ENCODE measurements around the gene ZNF784.

Gene ZNF784

DNA sequence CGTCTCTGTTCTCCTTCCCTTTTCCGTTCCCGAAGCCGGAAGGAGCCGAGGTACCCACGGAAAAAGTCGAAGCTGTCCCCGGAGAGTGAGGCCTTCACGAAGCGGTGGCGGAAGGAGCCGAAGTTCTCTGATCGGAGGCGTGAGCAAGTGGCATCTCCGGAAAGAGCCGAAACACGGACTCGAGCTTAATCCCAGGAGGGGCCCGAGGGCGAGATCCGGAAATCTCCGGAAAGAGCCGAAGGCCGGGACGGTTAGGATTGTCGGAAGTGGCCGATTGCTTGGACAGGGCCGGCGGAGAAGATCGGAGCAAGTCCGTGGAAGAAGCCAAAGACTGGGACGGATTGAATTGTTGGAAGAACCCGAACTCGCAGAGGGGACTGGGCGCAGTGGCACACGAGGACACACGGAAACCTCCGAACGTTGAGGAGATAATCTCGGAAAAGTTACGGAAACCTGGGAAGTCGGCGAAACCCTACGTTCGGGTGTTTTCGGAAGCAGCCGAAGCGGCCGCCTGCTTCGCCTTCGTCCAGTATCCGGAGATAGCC lies 30.0 kb upstream of the ZNF784 start:
- peaks cover 45% of the 10 kb centered on the region for H3K4me1 Mint-ChIP-seq

DNA sequence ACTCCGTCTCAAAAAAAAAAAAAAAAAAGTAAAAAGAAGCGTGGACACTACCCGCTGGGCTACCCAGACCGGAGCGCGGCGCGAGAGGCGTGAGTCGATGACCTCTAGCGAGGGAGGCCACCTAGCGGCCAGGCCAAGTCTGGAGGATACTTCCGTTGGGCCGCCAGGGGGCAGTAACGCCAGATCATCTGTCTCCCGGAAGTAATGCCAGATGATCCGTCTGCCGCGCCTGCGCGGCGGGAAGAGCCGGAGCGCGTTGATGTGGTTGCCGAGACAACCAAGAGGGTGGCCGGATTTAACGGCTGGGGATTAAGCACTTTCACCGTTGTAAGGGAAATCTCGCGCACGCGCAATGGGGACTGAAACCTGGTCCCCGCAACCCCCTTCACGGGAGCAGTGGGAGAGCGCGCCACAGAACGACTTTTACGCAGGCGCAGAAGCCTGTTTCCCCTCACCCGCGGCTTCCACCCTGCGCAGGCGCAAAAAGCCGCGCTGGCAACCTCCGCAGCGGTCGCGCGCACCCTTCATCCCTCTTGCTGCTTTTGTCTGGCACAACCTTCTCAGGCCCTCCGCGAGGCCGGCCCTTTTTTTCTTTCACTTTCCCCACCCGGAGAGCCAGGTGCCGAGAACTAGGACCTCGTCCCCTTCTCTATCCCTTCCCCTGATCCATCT lies 29.4 kb upstream of the ZNF784 start:
- Mint-ChIP-seq H3K4me3 (peak overlapping the region; percentile 95), H3K9me3 (no peaks in the 10 kb centered on the region), H3K36me3 (ENCODE audit: insufficient read depth) (peaks cover 24% of the 10 kb centered on the region), H3K27me3 (peaks cover 14% of the 10 kb centered on the region), H3K4me1 (peaks cover 44% of the 10 kb centered on the region), H3K27ac (ENCODE audit: low read depth) (peak overlapping the region; percentile 100)
- DNase-seq (ENCODE audit: low spot score in 2 of 2) (peak; percentile 98 to 99), ATAC-seq (replicated peaks; ENCODE audit: extremely low read depth, poor library complexity, severe bottlenecking) (peak; percentile 63)

More for the DNA sequence above, 30.0 kb upstream of the ZNF784 start:
- peaks cover 7% of the 10 kb centered on the region for H3K27me3 Mint-ChIP-seq
- H3K9me3 Mint-ChIP-seq: no peaks in the 10 kb centered on the region
- H3K36me3 Mint-ChIP-seq (ENCODE audit: insufficient read depth): peaks cover 28% of the 10 kb centered on the region
- peak overlapping the region; percentile 100 for H3K27ac Mint-ChIP-seq (ENCODE audit: low read depth)
- ATAC-seq (replicated peaks; ENCODE audit: extremely low read depth, poor library complexity, severe bottlenecking) (peak; percentile 76), DNase-seq (ENCODE audit: low spot score in 2 of 2) (peak; percentile 98 to 99)
- peak overlapping the region; percentile 95 for H3K4me3 Mint-ChIP-seq

DNA sequence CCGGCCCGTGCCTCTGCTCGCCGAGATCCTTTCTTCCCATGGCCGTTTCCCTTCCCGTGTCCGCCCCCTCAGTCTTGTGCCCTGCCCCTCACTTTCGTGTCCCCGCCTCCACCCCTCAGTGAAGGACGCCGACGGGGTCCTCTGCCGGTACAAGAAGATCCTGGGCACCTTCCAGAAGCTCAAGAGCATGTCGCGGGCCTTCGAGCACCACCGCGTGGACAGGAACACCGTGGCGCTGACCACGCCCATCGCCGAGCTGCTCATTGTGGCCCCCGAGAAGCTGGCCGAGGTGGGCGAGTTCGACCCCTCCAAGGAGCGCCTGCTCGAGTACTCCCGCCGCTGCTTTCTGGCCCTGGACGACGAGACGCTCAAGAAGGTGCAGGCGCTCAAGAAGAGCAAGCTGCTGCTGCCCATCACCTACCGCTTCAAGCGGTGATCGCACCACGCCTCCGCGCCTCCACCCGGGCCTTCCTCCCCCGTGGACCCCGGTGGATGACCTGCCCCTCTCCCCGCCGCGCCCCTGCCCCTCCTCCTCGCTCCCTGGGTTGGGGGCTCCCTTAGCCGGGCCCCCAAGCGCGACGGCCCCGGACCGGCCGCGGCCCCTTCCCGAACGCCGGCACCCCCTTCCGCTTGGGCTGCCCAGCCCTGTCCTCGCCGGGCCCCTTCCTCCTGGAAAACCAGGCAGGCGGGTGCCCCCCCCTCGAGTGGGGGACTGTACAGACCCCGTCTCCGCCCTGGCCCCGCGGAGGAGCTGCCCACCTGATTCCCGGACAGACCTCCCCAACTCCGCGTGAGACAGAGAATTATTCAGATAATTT lies 28.2 kb upstream of the ZNF784 start:
- Mint-ChIP-seq H3K36me3 (ENCODE audit: insufficient read depth) (peaks cover 25% of the 10 kb centered on the region), H3K4me1 (peaks cover 44% of the 10 kb centered on the region), H3K9me3 (no peaks in the 10 kb centered on the region), H3K27me3 (peaks cover 15% of the 10 kb centered on the region), H3K27ac (ENCODE audit: low read depth) (no peak overlapping the region), H3K4me3 (peak overlapping the region; percentile 95)
- DNase-seq (ENCODE audit: low spot score in 2 of 2) (no peak), ATAC-seq (replicated peaks; ENCODE audit: extremely low read depth, poor library complexity, severe bottlenecking) (no peak)

DNA sequence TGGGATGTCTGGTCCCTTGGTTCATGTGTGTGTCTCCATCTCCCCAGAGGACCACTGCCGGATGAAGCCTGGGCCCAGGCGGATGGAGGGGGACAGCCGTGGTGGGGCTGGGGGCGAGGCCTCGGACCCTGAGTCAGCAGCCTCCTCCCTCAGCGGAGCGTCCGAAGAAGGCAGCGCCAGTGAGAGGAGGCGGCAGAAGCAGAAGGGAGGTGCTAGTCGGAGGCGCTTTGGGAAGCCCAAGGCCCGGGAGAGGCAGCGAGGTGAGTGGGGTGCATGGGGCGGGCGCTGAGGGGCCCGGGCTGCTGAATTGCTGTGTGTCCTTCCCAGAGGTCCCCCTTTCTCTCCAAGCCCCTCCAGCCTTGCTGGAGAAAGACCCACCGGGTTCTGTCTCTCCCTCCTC lies 26.9 kb upstream of the ZNF784 start:
- H3K36me3 Mint-ChIP-seq (ENCODE audit: insufficient read depth): peaks cover 25% of the 10 kb centered on the region
- no peak for DNase-seq (ENCODE audit: low spot score in 2 of 2)
- no peak overlapping the region for H3K4me3 Mint-ChIP-seq
- no peaks in the 10 kb centered on the region for H3K9me3 Mint-ChIP-seq
- H3K4me1 Mint-ChIP-seq: peaks cover 41% of the 10 kb centered on the region
- ATAC-seq (replicated peaks; ENCODE audit: extremely low read depth, poor library complexity, severe bottlenecking): no peak
- peaks cover 15% of the 10 kb centered on the region for H3K27me3 Mint-ChIP-seq
- H3K27ac Mint-ChIP-seq (ENCODE audit: low read depth): no peak overlapping the region

DNA sequence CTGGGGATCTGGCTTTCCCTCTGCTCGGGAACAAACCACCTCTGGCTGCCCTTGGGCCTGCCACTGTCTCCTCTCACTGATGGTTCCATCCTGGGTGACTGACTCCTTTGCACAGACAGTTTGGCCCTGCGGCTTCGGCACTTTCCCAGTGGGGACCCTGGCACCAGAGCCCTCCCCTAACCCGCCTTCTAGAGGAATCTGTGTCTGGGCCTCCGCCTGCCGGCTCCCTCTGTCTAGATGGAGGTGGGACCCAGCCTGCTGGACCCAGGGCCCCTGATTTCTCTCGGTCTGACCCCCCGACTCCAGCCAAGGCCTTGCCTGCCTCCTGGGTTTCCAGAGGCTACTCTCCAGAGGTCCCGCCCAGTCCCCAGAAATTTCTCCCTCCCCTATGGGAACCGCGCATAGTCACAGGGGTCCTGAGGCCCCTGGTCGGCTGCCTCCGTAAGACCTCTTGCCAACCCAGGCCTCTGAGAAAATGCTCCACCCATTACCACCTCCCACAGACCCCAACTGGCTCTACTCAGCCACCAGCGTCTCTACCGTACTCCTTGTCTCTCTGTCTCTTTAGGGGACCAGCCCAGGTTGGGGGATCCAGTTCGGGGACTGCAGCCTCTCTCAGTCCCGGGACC lies 26.4 kb upstream of the ZNF784 start:
- no peak for ATAC-seq (replicated peaks; ENCODE audit: extremely low read depth, poor library complexity, severe bottlenecking)
- Mint-ChIP-seq H3K4me1 (peaks cover 36% of the 10 kb centered on the region), H3K4me3 (no peak overlapping the region), H3K36me3 (ENCODE audit: insufficient read depth) (peaks cover 25% of the 10 kb centered on the region), H3K27me3 (peaks cover 15% of the 10 kb centered on the region), H3K9me3 (no peaks in the 10 kb centered on the region), H3K27ac (ENCODE audit: low read depth) (no peak overlapping the region)
- DNase-seq (ENCODE audit: low spot score in 2 of 2): no peak

DNA sequence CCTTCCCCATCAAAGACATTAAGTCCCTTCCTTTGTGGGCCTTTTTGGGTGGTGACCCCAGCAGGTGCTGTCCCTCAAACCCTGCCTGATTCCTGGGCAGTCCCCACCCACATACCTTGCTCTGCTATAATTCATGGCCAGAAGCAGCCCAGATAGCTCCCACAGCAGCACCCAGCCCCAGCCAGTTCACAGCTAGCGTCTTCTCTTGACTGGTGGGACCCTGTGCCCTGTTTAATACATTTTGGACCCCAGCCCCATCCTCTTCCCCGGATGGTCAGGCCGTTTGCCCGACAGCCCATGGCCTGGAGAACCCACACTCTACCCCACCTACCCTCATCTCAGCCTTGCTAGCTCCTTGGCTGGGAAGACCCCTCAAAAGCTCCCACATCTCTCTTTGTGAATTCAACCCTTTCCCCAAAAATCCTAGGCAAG lies 25.8 kb upstream of the ZNF784 start:
- ATAC-seq (replicated peaks; ENCODE audit: extremely low read depth, poor library complexity, severe bottlenecking) (no peak), DNase-seq (ENCODE audit: low spot score in 2 of 2) (no peak)
- Mint-ChIP-seq H3K27me3 (peaks cover 15% of the 10 kb centered on the region), H3K36me3 (ENCODE audit: insufficient read depth) (peaks cover 26% of the 10 kb centered on the region), H3K9me3 (no peaks in the 10 kb centered on the region), H3K4me3 (peak overlapping the region; percentile 57), H3K27ac (ENCODE audit: low read depth) (no peak overlapping the region), H3K4me1 (peaks cover 32% of the 10 kb centered on the region)

DNA sequence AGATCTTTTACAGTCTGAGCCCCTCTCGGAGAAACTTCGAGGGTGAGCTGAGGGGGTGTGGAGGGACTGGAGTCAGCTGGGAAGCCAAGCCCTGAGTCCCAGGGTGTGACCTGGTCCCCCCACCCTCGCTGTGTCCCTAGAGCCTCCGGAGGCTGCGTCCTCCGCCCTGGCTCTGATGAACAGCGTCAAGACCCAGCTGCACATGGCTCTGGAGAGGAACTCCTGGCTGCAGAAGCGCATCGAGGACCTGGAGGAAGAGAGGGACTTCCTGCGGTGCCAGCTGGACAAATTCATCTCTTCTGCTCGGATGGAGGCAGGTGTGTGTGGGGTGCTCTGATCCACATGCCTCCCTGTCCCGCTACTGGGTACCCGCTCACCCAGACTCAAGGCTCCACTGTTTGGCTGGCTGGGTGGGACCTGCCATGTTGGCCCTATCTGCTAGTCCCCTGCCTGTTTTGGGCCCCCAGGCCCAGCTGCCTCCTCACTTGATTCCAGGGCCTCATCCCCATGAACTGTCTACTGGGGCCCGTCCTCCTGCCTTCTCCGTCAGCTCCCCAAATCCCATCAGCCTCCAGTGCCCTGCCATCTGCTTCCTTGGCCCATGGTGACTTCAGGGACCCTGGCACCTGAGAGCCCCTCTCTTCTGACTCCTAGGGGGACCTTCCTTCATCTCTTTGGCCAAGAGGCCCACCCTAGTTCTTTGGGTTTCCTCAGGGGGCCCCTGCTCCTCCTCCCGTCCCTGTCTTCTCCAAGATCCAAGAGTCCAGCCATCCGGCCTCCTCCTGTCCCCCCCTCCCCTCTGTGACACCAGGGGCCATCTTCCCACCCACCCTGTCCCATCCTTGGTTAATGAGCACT lies 25.1 kb upstream of the ZNF784 start:
- Mint-ChIP-seq H3K27me3 (peaks cover 15% of the 10 kb centered on the region), H3K9me3 (no peaks in the 10 kb centered on the region), H3K4me1 (peaks cover 30% of the 10 kb centered on the region), H3K36me3 (ENCODE audit: insufficient read depth) (peaks cover 24% of the 10 kb centered on the region), H3K27ac (ENCODE audit: low read depth) (peak overlapping the region; percentile 32), H3K4me3 (peak overlapping the region; percentile 69)
- no peak for ATAC-seq (replicated peaks; ENCODE audit: extremely low read depth, poor library complexity, severe bottlenecking)
- no peak for DNase-seq (ENCODE audit: low spot score in 2 of 2)

DNA sequence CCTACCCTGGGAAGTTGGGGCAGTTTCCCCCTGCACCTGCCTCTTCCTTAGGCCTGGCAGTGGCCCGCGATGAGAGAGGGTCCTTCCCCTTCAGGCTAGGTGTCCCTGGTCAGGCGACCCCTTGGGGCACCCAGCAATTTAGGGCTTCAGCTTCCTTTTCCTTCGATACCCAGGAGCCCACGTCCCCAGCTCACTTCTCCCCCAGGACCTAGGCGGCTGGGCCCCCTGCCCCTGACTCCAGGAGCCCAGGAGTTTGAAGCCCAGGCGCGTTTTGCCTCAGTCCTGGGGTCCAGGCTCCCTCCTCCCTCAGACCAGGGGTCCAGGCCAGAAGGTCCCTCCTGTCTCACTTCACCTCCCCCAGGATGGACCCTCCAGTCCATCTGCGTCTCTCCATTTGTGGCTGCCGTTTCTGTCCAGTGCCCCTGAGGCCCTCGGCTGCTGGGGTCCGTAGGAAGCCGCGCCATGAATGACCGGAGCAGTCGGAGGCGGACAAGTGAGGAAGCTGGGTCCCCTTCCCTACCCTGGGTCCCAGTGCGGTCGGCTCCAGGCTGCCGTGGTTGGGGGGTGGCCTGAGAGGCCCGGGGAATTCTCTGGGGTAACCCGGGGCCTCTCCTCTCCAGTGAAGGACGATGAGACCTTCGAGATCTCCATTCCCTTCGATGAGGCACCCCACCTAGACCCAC lies 24.4 kb upstream of the ZNF784 start:
- no peak for DNase-seq (ENCODE audit: low spot score in 2 of 2)
- Mint-ChIP-seq H3K27me3 (peaks cover 15% of the 10 kb centered on the region), H3K9me3 (no peaks in the 10 kb centered on the region), H3K4me1 (peaks cover 31% of the 10 kb centered on the region), H3K36me3 (ENCODE audit: insufficient read depth) (peaks cover 18% of the 10 kb centered on the region), H3K4me3 (peak overlapping the region; percentile 69), H3K27ac (ENCODE audit: low read depth) (no peak overlapping the region)
- ATAC-seq (replicated peaks; ENCODE audit: extremely low read depth, poor library complexity, severe bottlenecking): no peak

DNA sequence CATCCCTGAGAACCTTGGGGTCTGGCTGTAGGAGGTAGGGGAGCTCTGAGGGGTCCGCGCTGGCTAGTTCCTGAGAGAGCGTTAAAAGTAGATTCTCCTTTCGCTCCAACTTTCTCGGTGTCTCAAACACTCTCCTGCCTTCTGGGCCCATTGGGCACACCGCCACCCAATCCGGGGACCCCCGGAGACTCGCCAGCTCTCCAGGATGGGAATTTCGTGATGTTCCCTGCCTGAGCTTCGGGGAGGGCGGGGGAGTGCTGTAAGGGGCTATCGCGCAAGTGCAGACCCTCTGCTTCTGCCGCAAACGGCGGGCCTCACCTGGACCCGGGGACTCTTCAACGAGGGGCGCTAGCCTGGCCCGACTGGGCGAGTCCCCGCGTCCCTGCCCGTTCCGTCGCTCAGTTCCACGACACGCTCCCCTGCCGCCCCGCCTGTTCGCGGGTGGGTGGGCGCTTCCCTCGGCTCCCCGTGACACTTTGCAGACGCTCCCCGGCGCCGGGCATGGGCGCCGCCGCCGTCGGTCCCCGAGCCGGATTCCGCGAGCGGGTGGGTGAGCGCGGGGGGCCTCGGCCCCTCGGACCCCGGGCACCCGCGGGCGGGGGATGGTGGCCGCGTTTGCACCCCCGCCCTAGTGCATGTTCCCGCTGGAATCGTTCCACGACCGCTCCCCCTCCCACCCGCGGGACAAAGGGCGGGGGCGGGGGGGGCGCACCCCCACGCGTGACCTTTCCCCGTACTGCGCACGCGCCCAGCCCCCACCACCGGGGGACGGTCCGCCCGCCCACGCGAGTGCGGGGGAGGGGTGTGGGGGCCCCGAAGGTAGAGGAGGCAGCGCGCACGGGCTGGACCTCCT lies 23.6 kb upstream of the ZNF784 start, which contains the start of gene CCDC106:
Gene CCDC106, plus strand, starts transcription at position 481 of the 853 bp plus-strand sequence. CDS start 835 bp downstream, outside the sequence.
- Mint-ChIP-seq H3K36me3 (ENCODE audit: insufficient read depth) (peaks cover 18% of the 10 kb centered on the region), H3K4me3 (peak within 1 kb of the TSS; percentile 69), H3K27ac (ENCODE audit: low read depth) (no peak within 1 kb of the TSS), H3K27me3 (peaks cover 15% of the 10 kb centered on the region), H3K9me3 (no peaks in the 10 kb centered on the region), H3K4me1 (peaks cover 39% of the 10 kb centered on the region)
- DNase-seq (ENCODE audit: low spot score in 2 of 2) (no peak), ATAC-seq (replicated peaks; ENCODE audit: extremely low read depth, poor library complexity, severe bottlenecking) (no peak)

DNA sequence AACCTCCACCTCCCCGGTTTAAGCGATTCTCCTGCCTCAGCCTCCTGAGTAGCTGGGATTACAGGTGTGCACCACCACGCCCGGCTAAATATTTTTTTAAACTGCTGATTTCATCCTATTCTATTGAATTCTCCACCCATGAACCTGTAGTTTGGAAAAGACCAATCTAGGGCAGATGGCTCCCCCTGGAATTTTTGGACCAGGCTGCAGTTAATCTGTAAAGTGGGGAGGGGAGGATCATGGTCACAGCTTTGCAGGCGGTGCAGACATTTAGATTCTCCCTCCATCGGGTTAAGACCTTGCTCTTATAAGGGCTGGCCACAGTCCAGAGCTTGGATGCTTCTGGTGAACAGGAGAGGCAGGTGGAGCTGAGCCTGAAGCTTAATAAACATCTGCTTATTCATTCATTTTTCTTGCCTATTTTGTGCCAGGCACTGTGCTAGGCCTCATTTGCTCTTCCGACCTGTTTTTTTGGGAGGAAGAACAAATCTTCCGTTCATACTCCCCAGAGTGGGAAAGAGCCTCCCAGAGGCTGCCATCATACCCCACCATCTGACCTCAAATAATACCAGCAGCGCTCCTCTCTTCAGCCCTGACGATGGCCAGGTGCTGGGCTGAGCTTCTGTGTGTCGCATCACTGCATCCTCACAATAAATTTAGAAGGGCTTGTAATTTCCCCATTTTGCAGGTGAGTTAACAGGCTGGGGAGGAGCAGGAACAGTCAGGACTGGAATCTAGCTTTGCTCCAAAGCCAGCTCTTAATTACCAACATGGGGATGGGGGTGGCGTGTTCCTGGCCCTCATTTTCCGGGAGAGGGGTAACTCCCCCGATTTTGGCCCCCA lies 22.7 kb upstream of the ZNF784 start:
- Mint-ChIP-seq H3K36me3 (ENCODE audit: insufficient read depth) (peaks cover 19% of the 10 kb centered on the region), H3K9me3 (no peaks in the 10 kb centered on the region), H3K4me1 (peaks cover 44% of the 10 kb centered on the region), H3K27ac (ENCODE audit: low read depth) (no peak overlapping the region), H3K27me3 (peaks cover 15% of the 10 kb centered on the region), H3K4me3 (peak overlapping the region; percentile 69)
- DNase-seq (ENCODE audit: low spot score in 2 of 2) (no peak), ATAC-seq (replicated peaks; ENCODE audit: extremely low read depth, poor library complexity, severe bottlenecking) (no peak)
